ENCODE data around the gene SERPINA7. TPM values are rescaled to one million over a fixed set of nuclear protein-coding genes. Genes with fewer than 3 reads are reported as not detected.
"Not testable (repeated sequence)": the region's sequence is repeated elsewhere in the genome, so short reads cannot be mapped to it uniquely, and the experiment has no call there.

SERPINA7 gene
- total RNA-seq, 2 donors from 2014 or later, result not detected

- DNase-seq (no peak), ATAC-seq (replicated peaks in 1 of 2) (no peak)
- Mint-ChIP-seq H3K27me3 (ENCODE audit: low read depth) (peaks cover 8% of the 10 kb centered on the region), H3K27ac (no peak overlapping the region), H3K36me3 (ENCODE audit: insufficient read depth in 2 of 2) (peaks cover 0 to 5% of the 10 kb centered on the region in 2 donors), H3K4me3 (no peak overlapping the region), H3K4me1 (ENCODE audit: low read depth) (no peaks in the 10 kb centered on the region), H3K9me3 (peaks cover 5 to 10% of the 10 kb centered on the region in 2 donors)
These were observed 30.7 kb downstream of the SERPINA7 start for GRCh38 chrX:106007815-106008214.

- peaks cover 0 to 6% of the 10 kb centered on the region in 2 donors for H3K9me3 Mint-ChIP-seq
- DNase-seq, result no peak
- no peak overlapping the region for H3K4me3 Mint-ChIP-seq
- H3K27ac Mint-ChIP-seq, result no peak overlapping the region
- ATAC-seq (replicated peaks in 1 of 2), result no peak
- H3K27me3 Mint-ChIP-seq (ENCODE audit: low read depth), result peaks cover 8% of the 10 kb centered on the region
- H3K36me3 Mint-ChIP-seq (ENCODE audit: insufficient read depth in 2 of 2), result no peaks in the 10 kb centered on the region
- no peaks in the 10 kb centered on the region for H3K4me1 Mint-ChIP-seq (ENCODE audit: low read depth)
These were observed 32.8 kb downstream of the SERPINA7 start for GRCh38 chrX:106005684-106006083.

GRCh38 chrX:106000609-106001008 lies 37.9 kb downstream of the SERPINA7 start:
- not testable (repeated sequence) for H3K27ac Mint-ChIP-seq; H3K27me3 Mint-ChIP-seq (ENCODE audit: low read depth); ATAC-seq (replicated peaks in 1 of 2); DNase-seq; H3K4me1 Mint-ChIP-seq (ENCODE audit: low read depth); H3K4me3 Mint-ChIP-seq; H3K9me3 Mint-ChIP-seq; H3K36me3 Mint-ChIP-seq (ENCODE audit: insufficient read depth in 2 of 2)

- ATAC-seq (replicated peaks in 1 of 2), result no peak
- H3K4me3 Mint-ChIP-seq, result no peak overlapping the region
- no peak overlapping the region for H3K27ac Mint-ChIP-seq
- H3K4me1 Mint-ChIP-seq (ENCODE audit: low read depth), result no peaks in the 10 kb centered on the region
- DNase-seq, result no peak
- peaks cover 0 to 2% of the 10 kb centered on the region in 2 donors for H3K9me3 Mint-ChIP-seq
- no peaks in the 10 kb centered on the region for H3K36me3 Mint-ChIP-seq (ENCODE audit: insufficient read depth in 2 of 2)
- no peaks in the 10 kb centered on the region for H3K27me3 Mint-ChIP-seq (ENCODE audit: low read depth)
These were observed 38.3 kb downstream of the SERPINA7 start for GRCh38 chrX:106000203-106000602.

- no peak for DNase-seq
- H3K36me3 Mint-ChIP-seq (ENCODE audit: insufficient read depth in 2 of 2), result no peaks in the 10 kb centered on the region
- H3K4me1 Mint-ChIP-seq (ENCODE audit: low read depth), result no peaks in the 10 kb centered on the region
- no peaks in the 10 kb centered on the region for H3K27me3 Mint-ChIP-seq (ENCODE audit: low read depth)
- ATAC-seq (replicated peaks in 1 of 2), result no peak
- H3K9me3 Mint-ChIP-seq, result no peaks in the 10 kb centered on the region
- no peak overlapping the region for H3K4me3 Mint-ChIP-seq
- H3K27ac Mint-ChIP-seq, result no peak overlapping the region
These were observed 39.2 kb downstream of the SERPINA7 start for GRCh38 chrX:105999294-105999693.

- H3K4me1 Mint-ChIP-seq (ENCODE audit: low read depth); ATAC-seq (replicated peaks in 1 of 2); H3K9me3 Mint-ChIP-seq; DNase-seq; H3K27ac Mint-ChIP-seq; H3K36me3 Mint-ChIP-seq (ENCODE audit: insufficient read depth in 2 of 2); H3K4me3 Mint-ChIP-seq: not testable (repeated sequence)
- H3K27me3 Mint-ChIP-seq (ENCODE audit: low read depth), result peaks cover 12% of the 10 kb centered on the region
These were observed 50.0 kb downstream of the SERPINA7 start for GRCh38 chrX:105988487-105988886.

Other genes with a start within 250 kb of the SERPINA7 start
- gene NRK, start 216.2 kb downstream of the SERPINA7 start, total RNA-seq, result not detected
- gene PWWP3B, start 129.6 kb upstream of the SERPINA7 start, total RNA-seq, result not detected

Data from activated T-cell treated with anti-CD3 and anti-CD28 coated beads, Interleukin-2, amount 50 U/mL, for 72 hours (primary cell).